HCT116 (cell line): Measurements from ENCODE around the gene NFX1.

Experiments
- CTCF ChIP-seq, 3 experiments: fragments of 200-600 bp in 1 of 3; sonication (generic) in 1 of 3; IDR thresholded peaks in 2 of 3; conservative IDR thresholded peaks in 1 of 3; 2 replicates each; pipeline ENCODE4 v1.5.1; 2012 to 2017; ENCODE audit warnings: low read depth in 2 of 3, low read length in 2 of 3, antibody characterized with exemption in 1 of 3, borderline replicate concordance in 1 of 3, control low read depth in 1 of 3, mild to moderate bottlenecking in 1 of 3, mixed read lengths in 1 of 3, mixed run types in 1 of 3, moderate library complexity in 1 of 3; ENCODE audit not compliant: insufficient read depth in 1 of 3
- EGR1 ChIP-seq: IDR thresholded peaks from 2 replicates; pipeline ENCODE4 v1.6.1; 2012; ENCODE audit warnings: low read depth
- EZH2 ChIP-seq: fragments of 200-600 bp; sonication (generic); IDR thresholded peaks from 2 replicates; pipeline ENCODE4 v1.6.1; 2017; ENCODE audit warnings: antibody characterized with exemption, mixed run types
- POLR2A ChIP-seq: IDR thresholded peaks from 2 replicates; pipeline ENCODE4 v1.7.0; 2011; ENCODE audit warnings: borderline replicate concordance; ENCODE audit not compliant: insufficient read depth, insufficient read length; ENCODE audit errors: extremely low read depth

- no peak for TF ChIP-seq CTCF (IDR thresholded peaks at IDR 0.05 in 2 of 3, conservative IDR thresholded peaks at IDR 0.05 in 1 of 3; ENCODE audit: borderline replicate concordance in 1 of 3, insufficient read depth in 1 of 3, low read depth in 2 of 3, low read length in 2 of 3)
- no peak for TF ChIP-seq POLR2A
- no peak for TF ChIP-seq EGR1
- no peak for TF ChIP-seq EZH2
These were observed 86.9 kb downstream of the NFX1 start for GRCh38 chr9:33377089-33377715.
